Neuron (in vitro differentiated cells): Measurements from ENCODE around the gene CIRBP.

Source experiments
- H2AFZ ChIP-seq: one replicate; pipeline ENCODE4 v1.6.1; 2013; ENCODE audit warnings: low read depth, mild to moderate bottlenecking, inconsistent platforms, low read length, moderate library complexity
- H3K27me3 ChIP-seq: one replicate; pipeline ENCODE4 v1.6.1; 2013; ENCODE audit warnings: low read length; ENCODE audit not compliant: insufficient read depth
- H3K36me3 ChIP-seq: one replicate; pipeline ENCODE4 v1.6.1; 2013; ENCODE audit warnings: low read length; ENCODE audit not compliant: insufficient read depth
- H3K4me1 ChIP-seq: one replicate; pipeline ENCODE4 v1.6.1; 2013; ENCODE audit warnings: low read length; ENCODE audit not compliant: insufficient read depth
- H3K4me3 ChIP-seq: 2 replicates; pipeline ENCODE4 v1.5.1; 2013; ENCODE audit warnings: mild to moderate bottlenecking, low read length, moderate library complexity
- H3K9me3 ChIP-seq: one replicate; pipeline ENCODE4 v1.6.1; 2013; ENCODE audit warnings: low read length

The CIRBP gene

DNA sequence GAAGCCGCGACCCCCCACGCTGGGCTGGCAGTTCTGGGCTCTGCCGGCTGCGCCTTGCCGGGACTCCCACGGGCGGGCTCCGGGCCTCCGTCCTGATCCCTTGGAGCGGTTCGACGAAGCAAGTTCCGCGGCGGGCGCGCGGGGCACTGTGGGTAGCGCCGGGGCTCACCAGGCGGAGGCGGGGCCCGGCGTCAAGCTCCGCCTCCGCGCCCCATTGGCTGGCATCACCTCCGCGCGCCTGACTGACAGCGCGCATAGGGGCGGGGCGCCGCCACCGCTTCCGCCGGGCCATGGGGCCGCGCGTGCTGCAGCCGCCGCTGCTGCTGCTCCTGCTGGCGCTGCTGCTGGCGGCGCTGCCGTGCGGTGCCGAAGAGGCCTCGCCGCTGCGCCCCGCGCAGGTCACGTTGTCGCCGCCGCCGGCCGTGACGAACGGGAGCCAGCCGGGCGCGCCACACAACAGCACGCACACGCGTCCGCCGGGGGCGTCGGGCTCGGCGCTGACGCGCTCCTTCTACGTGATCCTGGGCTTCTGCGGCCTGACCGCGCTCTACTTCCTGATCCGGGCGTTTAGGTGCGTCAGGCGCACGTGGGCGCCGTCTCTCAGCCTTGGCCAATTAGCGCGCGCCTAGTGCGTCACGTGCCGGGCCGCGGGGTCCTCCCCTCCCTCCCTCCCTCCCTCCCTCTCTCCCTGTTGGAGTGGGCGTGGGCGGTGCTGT lies 6.3 kb downstream of the CIRBP start, which contains the start of gene FAM174C:
Gene FAM174C, plus strand, starts transcription at position 271 of the 716 bp plus-strand sequence. Its CDS starts 20 bp downstream, at position 291.
- Histone ChIP-seq H3K4me3 (peak within 1 kb of the TSS; percentile 77), H2AFZ (no peak within 1 kb of the TSS), H3K9me3 (no peaks in the 10 kb centered on the region), H3K36me3 (peaks cover 61% of the 10 kb centered on the region), H3K4me1 (peaks cover 49% of the 10 kb centered on the region), H3K27me3 (no peaks in the 10 kb centered on the region)

DNA sequence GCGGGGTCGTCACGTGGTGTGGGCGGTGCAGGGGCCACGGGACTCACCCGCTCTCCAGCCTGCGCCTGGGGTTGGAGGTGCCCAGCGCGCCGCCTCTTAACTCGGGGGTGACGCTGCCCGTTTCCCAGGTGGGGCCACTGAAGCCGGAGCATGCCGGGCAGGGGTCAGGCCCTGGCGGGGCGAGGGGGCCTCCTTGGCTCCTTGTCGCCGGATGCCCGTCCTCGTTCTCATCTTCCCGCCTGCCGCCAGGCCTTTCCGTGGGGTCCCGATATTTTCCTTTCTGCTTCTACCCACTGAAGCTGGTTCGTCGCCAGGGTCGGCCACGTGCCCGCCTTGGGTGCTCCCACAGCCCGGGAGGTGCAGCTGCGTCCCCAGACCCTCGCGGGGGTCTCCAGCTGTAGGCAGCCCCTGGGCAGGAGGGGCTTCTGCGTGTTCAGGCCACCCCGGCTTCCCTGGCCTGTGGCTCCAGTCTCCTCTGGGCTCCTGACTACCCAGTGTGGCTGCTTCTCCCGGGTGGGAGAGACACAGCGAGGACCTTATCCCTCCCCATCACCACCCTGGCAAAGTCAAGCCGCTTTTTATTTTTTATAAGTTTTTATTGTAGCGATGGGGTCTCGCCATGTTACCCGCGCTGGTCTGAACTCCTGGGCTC lies 7.0 kb downstream of the CIRBP start:
- Histone ChIP-seq H2AFZ (no peak overlapping the region), H3K4me3 (peak overlapping the region; percentile 77), H3K27me3 (no peaks in the 10 kb centered on the region), H3K36me3 (peaks cover 54% of the 10 kb centered on the region), H3K4me1 (peaks cover 42% of the 10 kb centered on the region), H3K9me3 (no peaks in the 10 kb centered on the region)

DNA sequence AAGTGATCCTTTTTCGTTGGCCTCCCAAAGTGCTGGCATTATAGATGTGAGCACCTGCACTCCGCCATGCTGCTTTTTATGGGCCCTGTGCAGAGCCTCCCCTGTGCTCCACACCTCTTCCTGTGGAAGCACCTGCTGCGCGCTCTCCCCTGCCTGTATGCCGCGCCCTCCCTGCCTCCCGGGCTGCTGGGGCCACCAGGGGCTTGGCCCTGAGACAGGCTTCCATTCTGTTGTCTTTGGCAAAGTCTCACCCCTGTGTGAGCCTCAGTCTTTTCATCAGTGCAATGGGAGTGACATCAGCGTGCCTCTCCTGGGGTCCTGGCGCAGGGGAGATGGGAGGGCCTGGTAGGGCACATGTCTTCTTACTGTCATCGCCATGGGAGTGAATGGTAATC lies 7.5 kb downstream of the CIRBP start:
- H3K9me3 ChIP-seq: no peaks in the 10 kb centered on the region
- H3K27me3 ChIP-seq: no peaks in the 10 kb centered on the region
- H2AFZ ChIP-seq: no peak overlapping the region
- peaks cover 49% of the 10 kb centered on the region for H3K36me3 ChIP-seq
- no peak overlapping the region for H3K4me3 ChIP-seq
- H3K4me1 ChIP-seq: peaks cover 36% of the 10 kb centered on the region

DNA sequence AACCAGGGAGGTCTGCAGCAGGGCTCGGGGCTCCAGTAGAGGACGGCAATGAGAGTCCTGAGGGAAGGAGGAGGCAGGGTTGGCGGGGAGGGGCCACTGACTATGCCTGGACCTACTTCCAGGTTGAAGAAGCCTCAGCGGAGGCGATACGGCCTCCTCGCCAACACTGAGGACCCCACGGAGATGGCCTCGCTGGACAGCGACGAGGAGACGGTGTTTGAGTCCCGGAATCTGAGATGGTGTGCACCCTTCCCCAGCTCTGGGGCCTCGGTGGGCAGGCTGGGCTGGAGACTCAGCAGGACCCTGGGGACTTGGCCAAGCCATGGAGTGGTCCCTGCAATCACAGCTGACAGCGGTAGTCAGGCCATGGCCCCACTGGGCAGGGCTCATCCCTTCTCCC lies 7.9 kb downstream of the CIRBP start:
- no peak overlapping the region for H3K4me3 ChIP-seq
- H3K4me1 ChIP-seq: peaks cover 32% of the 10 kb centered on the region
- peaks cover 45% of the 10 kb centered on the region for H3K36me3 ChIP-seq
- H2AFZ ChIP-seq: no peak overlapping the region
- no peaks in the 10 kb centered on the region for H3K9me3 ChIP-seq
- no peaks in the 10 kb centered on the region for H3K27me3 ChIP-seq

DNA sequence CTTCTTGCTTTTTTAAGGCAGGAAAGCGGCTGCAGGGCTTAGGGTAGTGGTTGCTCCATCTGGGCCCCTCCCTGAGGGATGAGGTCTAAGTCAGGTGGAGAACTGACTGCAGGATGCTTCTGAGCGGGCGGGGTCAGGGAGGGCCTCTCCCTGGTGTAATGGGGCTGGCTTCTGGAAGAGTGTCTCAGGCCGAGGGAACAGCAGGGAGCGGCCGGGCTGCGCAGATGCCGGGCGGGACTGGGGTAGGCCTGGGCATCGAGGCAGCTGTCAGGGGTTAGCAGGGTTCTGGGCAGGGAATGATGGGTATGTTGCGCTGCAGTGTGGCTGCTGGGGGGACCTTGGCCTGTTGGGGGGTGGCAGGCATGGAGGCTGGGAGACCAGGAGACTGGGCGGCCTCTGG lies 8.9 kb downstream of the CIRBP start:
- Histone ChIP-seq H3K9me3 (no peaks in the 10 kb centered on the region), H2AFZ (no peak overlapping the region), H3K4me3 (no peak overlapping the region), H3K27me3 (no peaks in the 10 kb centered on the region), H3K4me1 (peaks cover 28% of the 10 kb centered on the region), H3K36me3 (peaks cover 35% of the 10 kb centered on the region)

DNA sequence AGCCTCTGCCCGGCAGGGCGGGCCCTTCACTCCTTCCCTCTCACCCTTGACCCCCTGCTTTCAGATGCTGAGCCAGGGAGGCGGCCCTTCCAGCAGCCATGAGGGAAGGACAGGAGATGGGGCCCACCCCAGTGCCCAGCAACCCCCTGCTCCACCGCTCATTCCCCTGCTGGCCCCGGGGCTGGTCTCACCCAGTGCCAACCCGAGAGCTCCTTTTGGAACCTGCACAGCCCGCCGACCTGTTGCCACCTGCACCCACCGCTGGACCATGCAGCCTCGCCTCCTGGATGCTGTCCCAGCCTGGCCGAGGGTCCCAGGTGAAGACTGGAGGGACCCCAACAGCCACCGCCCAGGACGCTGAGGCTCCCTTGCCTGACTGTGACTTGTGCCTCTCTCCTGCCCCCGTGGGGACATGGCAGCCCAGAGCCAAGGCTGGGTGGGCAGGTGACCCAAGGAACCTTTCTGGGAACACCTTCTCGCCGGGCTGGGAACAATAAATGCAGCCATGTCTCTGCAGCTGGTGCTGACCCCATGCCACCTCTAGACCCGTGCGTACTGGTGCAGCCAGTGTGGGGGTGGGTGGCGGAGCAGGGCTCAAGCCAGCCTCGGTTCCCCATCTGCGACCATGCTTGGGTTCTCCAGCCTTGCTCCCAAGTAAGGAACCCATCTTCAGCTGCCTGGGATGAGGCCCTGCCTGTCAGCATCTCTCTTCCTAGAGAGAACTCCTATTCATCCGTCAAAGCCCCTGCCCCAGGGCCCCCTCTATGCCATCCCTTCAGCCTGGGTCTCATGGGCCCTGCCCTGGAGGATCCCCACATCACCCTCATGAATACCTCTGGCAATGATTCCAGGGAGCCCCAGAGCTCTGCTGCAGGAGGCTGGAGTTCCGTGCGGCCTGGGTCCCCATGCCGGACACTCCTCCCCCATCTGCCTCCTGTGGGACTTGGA lies 9.9 kb downstream of the CIRBP start:
- Histone ChIP-seq H3K36me3 (peaks cover 26% of the 10 kb centered on the region), H3K27me3 (no peaks in the 10 kb centered on the region), H2AFZ (no peak overlapping the region), H3K4me3 (no peak overlapping the region), H3K9me3 (no peaks in the 10 kb centered on the region), H3K4me1 (peaks cover 30% of the 10 kb centered on the region)

DNA sequence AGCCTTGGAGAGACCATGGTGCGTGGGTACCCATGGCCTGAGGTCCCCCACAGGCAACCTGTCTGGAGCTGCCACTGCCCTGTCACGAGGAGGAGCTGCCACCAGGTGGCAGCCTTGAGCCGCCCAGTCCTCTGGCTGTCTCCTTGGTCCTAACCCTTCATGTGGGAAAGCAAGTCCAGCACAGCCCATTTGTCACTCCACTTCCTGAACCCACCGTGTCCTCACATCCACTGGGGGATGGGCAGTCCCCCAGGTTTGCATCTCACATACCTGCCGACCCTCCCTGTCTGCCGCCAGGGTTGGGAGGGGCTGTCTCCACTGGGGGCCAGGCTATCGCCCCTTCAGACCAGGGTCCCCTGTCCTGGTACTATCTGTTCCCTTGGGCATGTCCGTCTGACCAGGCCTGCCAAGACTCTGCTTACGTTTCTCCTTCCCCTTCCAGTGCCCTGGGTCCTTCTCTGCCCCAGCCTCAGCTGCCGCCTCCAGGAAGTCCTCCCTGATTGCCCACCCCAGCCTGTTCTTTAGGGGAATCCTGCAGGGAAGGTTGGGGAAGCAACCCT lies 10.7 kb downstream of the CIRBP start:
- peaks cover 18% of the 10 kb centered on the region for H3K36me3 ChIP-seq
- H3K4me1 ChIP-seq: peaks cover 31% of the 10 kb centered on the region
- no peaks in the 10 kb centered on the region for H3K27me3 ChIP-seq

DNA sequence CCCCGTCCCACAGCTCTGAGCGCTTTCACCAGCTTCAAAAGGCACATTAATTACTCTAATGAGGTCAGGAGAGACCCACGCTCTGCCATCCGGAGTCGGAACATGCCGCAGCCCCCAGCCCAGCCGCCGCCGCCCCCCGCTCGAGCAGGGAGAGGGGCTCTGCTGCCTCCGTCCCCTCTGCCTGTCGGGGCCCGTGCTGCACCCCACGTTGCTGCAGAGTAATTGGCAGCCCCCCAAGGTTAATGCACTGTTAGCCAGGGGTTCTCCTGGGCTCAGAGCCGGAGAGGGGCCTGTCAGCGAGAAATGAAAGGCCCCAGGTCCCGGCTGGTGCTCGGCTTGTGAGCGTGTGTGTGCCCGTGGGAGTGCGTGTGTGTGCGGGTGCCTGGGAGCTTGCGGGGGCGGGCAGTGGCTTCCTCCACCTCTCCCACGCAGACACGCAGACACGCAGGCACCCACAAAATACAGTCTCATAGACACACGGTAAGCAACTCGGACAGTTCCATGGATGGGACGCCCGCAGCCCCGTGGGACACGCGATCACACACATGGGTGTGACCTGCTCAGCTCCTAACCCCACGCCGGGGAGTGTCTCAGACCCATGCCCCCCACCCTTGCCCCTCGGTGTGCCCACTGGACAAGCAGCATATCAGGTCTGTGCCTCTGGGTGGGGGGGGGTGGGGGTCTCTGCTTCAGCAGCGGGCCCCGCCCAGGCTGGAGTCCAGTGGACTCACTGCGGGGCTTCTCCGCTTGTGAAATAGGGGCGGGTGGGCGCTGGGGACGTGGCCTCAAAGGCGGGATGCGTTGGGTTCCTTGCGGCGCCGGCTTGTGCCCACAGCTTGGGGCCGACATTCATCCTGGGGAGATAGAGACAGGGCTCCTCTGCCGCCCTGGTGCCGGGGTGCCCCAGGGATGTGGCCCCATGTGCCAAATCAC lies 11.8 kb downstream of the CIRBP start:
- peaks cover 15% of the 10 kb centered on the region for H3K36me3 ChIP-seq
- H3K9me3 ChIP-seq: no peaks in the 10 kb centered on the region
- H3K4me3 ChIP-seq: no peak overlapping the region
- no peak overlapping the region for H2AFZ ChIP-seq
- H3K4me1 ChIP-seq: peaks cover 30% of the 10 kb centered on the region
- H3K27me3 ChIP-seq: no peaks in the 10 kb centered on the region

More for the DNA sequence above, 10.7 kb downstream of the CIRBP start:
- Histone ChIP-seq H3K4me3 (no peak overlapping the region), H3K9me3 (no peaks in the 10 kb centered on the region), H2AFZ (no peak overlapping the region)

DNA sequence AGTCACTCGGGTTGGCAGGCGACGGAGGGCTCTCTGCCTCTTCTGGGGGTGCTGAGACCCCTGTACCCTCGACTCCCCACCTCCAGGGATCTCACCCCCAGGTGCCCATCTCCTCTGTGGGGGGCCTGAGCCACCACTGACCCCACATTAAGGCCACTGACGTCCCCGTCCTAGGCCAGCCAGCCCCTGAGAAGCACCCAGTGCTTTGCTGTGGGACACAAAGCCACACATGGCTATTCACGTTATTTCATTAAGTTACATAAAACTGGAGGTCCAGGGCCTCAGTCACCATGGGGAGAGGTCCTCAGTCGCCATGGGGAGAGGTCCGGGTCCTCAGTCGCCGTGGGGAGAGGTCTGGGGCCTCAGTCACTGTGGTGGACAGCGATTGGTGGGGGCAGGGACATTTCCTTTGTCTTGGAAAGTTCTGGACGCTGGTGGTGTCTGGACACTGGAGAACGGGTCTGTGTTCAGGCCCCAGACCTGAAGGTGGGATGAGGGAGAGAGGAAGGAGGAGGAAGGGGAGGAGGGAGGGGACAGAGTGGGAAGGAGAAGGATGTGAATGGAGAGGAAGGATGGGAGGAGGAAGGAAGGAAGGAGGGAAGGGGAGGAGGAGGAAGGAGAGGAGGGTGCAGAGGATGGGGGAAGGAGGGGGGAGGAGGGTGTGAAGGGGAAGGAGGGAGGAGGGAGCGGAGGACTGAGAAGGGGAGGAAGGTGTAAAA lies 12.6 kb downstream of the CIRBP start:
- H3K4me1 ChIP-seq: peaks cover 25% of the 10 kb centered on the region
- no peaks in the 10 kb centered on the region for H3K27me3 ChIP-seq
- H3K9me3 ChIP-seq: no peaks in the 10 kb centered on the region
- no peak overlapping the region for H2AFZ ChIP-seq
- no peak overlapping the region for H3K4me3 ChIP-seq
- peaks cover 15% of the 10 kb centered on the region for H3K36me3 ChIP-seq

DNA sequence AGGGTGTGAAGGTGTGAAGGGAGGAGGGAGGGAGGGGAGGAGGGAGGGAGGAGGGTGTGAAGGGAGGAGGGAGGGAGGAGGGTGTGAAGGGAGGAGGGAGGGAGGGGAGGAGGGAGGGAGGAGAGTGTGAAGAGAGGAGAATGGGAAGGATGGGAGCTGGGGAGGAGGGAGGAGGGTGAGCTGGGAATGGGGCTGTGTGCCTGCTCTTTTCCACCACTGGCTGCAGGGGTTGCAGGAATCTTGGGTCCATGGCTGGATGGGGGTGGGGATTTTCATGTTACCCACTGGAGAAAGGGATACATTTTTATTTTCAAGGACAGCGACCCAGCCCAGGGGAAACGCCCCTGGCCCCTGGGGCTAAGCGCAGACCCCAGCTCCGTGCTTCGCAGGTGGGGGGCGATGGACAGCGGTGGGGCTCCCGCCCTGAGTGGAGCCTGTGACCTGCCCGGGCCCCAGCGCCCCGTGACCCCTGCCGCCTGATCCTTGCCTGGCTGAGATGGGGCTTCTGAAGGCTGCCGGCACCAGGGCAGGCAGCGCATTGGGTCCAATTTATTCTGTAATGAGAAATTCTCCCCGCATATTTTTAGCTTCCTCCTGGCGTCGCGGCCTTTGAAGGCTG lies 13.6 kb downstream of the CIRBP start:
- H3K27me3 ChIP-seq: no peaks in the 10 kb centered on the region
- H3K4me1 ChIP-seq: peaks cover 32% of the 10 kb centered on the region
- H3K9me3 ChIP-seq: no peaks in the 10 kb centered on the region
- H3K36me3 ChIP-seq: peaks cover 12% of the 10 kb centered on the region
- no peak overlapping the region for H3K4me3 ChIP-seq
- H2AFZ ChIP-seq: no peak overlapping the region

DNA sequence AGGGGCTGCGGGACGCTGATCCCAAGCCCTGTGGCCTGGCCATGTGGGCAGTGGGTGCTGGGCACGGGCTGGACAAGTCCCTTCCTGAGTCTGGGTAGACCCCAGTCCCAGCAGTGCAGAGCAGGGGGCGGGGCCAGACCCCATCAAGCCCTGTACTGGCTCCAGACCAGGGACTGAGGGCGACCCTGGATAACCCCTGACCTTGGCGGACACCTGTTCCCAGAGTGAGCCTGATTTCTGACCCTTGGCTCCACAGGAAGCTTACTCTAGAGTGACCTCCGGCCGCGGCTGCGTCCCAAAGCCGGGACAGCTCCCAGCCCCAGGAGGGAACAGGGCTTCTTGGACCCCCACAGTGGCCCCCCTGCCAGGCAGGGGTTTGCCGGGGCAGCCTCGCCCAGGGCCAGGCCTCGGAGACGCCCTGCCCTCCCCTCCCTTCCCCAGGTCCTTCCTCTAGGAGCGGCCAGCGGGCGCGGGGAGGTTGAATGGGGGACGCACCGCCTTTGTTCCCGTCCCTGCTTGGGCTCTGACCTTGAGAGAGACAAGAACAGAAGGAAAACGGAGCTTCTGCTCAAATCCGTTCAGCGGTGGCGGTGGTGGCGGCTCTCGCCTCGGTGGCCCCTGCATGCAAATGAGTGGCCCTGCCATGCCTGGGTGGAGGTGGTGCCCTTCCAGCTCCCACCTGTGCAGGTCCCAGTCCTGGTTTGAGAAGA lies 14.2 kb downstream of the CIRBP start:
- Histone ChIP-seq H3K36me3 (peaks cover 9% of the 10 kb centered on the region), H3K9me3 (no peaks in the 10 kb centered on the region), H3K4me3 (no peak overlapping the region), H2AFZ (no peak overlapping the region), H3K4me1 (peaks cover 37% of the 10 kb centered on the region), H3K27me3 (no peaks in the 10 kb centered on the region)
